Right lobe of liver (tissue), 6 donors: ENCODE results near the gene SAMD8. TPM values are rescaled to one million over a fixed set of nuclear protein-coding genes. Genes with fewer than 3 reads are reported as not detected.
A peak's percentile ranks its signal among the peaks of the same experiment; 100 is the strongest.

Experiments used
- ATAC-seq, 4 donors: fragments of 200-7000 bp; cut with Tn5 transposase; one replicate each; pipeline ENCODE4 v1.9.1; 2020; ENCODE audit warnings: mild to moderate bottlenecking in 4 of 4, moderate library complexity in 4 of 4
- DNase-seq, 3 donors: peaks; one replicate each; pipeline ENCODE4 v3.0.0-alpha.2; 2020
- H3K27ac ChIP-seq, 3 donors: fragments of 200-600 bp; one replicate each; pipeline ENCODE4 v1.8.0; 2022
- H3K27me3 ChIP-seq, 2 donors: fragments of 200-600 bp; one replicate each; pipeline ENCODE4 v1.8.0; 2022
- H3K36me3 ChIP-seq, 4 donors: fragments of 200-600 bp; sonication (generic) in 1 of 4; one replicate each; pipeline versions ENCODE4 v1.5.1 to v1.8.0; 2017 to 2022; ENCODE audit warnings: control low read depth in 1 of 4
- H3K4me1 ChIP-seq, 4 donors: fragments of 200-600 bp; sonication (generic) in 1 of 4; one replicate each; pipeline versions ENCODE4 v1.5.1 to v1.8.0; 2017 to 2022; ENCODE audit warnings: control low read depth in 1 of 4
- H3K4me3 ChIP-seq, 3 donors: fragments of 200-600 bp; one replicate each; pipeline ENCODE4 v1.8.0; 2022
- H3K9me3 ChIP-seq, 4 donors: fragments of 200-600 bp; sonication (generic) in 1 of 4; one replicate each; pipeline versions ENCODE4 v1.5.1 to v1.8.0; 2017 to 2022; ENCODE audit warnings: control low read depth in 1 of 4
- POLR2A ChIP-seq: fragments of 450-650 bp; IDR thresholded peaks from one replicate; pipeline ENCODE4 v1.6.1; 2017; ENCODE audit warnings: antibody characterized with exemption, mild to moderate bottlenecking
- WGBS: methylation state at CpG from one replicate; pipeline ENCODE4 v1.1.6; 2018; ENCODE audit warnings: low coverage, low lambda C conversion rate; ENCODE audit not compliant: insufficient coverage; ENCODE audit errors: missing lambda C conversion rate; 5-methylcytosine and 5-hydroxymethylcytosine counted together
- intact Hi-C, 2 donors: fragments of 100-400 bp; cut with DNase I; formaldehyde crosslinking; loops; one replicate each; pipeline versions ENCODE4 v1.11.2 to v1.14.1; 2022
- total RNA-seq, 6 experiments: library from RNA; depleted of rRNA in 2 of 6; stranded (reverse); fragments of >200 nt in 2 of 6; fragmentation: NEBNext Ultra II Directional in 3 of 6; extraction: Animal tissue kit (Norgen Biotek cat#: 25700) in 3 of 6; gene quantifications; one replicate each; pipeline versions ENCODE4 v1.1.0 to v1.2.4, GENCODE V29; 2016 to 2023
- TF ChIP-seq, protein P1 (sequence below), 4 donors: fragments of 200-600 bp in 3 of 4; fragments of 450-650 bp in 1 of 4; IDR thresholded peaks; one replicate each; pipeline versions ENCODE4 v1.5.1 to v1.8.0; 2016 to 2022; ENCODE audit warnings: antibody characterized with exemption in 4 of 4, mild to moderate bottlenecking in 2 of 4
- donor health status: DM: no; HTN: yes; CAD: no.
- donor health status: DM: no; HTN: no; CAD: no.
- donor health status: DM: no; HTN: no; CAD: no.
- donor health status: DM: no; HTN: yes; CAD: no.
- donor health status: DM: no; HTN: yes; CAD: no.

Gene SAMD8
- total RNA-seq, 6 experiments from 2014 or later, result 5.7 to 13.2 (median 9.3) TPM

DNA sequence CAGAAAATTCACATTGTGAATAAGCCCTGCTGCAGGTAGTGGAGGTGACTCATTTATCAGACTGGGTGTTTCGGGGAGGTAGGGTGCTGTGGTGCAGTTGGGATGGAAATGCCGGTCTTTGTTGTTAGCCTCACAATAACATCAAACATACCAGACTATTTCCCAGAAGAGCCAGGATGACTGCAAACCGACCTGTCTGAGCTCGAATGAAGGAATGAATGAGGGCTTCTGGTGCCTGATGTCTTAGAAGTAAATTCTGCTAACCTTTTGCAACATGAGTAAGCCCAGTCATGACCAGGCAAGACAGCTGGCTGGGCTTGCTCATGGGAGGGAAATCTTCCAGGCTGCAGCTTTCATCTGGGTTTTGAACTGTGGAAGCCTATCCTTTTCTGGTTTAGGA, 96.7 kb downstream of the SAMD8 start:
- Histone ChIP-seq H3K9me3 (no peaks in the 10 kb centered on the region), H3K27me3 (no peaks in the 10 kb centered on the region), H3K4me1 (peaks cover 0 to 16% (median 5%) of the 10 kb centered on the region in 4 donors), H3K4me3 (no peak overlapping the region), H3K36me3 (peaks cover 0 to 11% (median 2%) of the 10 kb centered on the region in 4 donors), H3K27ac (no peak overlapping the region)
- 82% methylated on average over 3 of the region's 4 CpGs for WGBS
- TF ChIP-seq, protein P1, sequence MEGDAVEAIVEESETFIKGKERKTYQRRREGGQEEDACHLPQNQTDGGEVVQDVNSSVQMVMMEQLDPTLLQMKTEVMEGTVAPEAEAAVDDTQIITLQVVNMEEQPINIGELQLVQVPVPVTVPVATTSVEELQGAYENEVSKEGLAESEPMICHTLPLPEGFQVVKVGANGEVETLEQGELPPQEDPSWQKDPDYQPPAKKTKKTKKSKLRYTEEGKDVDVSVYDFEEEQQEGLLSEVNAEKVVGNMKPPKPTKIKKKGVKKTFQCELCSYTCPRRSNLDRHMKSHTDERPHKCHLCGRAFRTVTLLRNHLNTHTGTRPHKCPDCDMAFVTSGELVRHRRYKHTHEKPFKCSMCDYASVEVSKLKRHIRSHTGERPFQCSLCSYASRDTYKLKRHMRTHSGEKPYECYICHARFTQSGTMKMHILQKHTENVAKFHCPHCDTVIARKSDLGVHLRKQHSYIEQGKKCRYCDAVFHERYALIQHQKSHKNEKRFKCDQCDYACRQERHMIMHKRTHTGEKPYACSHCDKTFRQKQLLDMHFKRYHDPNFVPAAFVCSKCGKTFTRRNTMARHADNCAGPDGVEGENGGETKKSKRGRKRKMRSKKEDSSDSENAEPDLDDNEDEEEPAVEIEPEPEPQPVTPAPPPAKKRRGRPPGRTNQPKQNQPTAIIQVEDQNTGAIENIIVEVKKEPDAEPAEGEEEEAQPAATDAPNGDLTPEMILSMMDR (IDR thresholded peaks at IDR 0.05), result no peak
- no peak for TF ChIP-seq POLR2A
- ATAC-seq, result no peak
- intact Hi-C loops, result no loop called here
- no peak for DNase-seq

DNA sequence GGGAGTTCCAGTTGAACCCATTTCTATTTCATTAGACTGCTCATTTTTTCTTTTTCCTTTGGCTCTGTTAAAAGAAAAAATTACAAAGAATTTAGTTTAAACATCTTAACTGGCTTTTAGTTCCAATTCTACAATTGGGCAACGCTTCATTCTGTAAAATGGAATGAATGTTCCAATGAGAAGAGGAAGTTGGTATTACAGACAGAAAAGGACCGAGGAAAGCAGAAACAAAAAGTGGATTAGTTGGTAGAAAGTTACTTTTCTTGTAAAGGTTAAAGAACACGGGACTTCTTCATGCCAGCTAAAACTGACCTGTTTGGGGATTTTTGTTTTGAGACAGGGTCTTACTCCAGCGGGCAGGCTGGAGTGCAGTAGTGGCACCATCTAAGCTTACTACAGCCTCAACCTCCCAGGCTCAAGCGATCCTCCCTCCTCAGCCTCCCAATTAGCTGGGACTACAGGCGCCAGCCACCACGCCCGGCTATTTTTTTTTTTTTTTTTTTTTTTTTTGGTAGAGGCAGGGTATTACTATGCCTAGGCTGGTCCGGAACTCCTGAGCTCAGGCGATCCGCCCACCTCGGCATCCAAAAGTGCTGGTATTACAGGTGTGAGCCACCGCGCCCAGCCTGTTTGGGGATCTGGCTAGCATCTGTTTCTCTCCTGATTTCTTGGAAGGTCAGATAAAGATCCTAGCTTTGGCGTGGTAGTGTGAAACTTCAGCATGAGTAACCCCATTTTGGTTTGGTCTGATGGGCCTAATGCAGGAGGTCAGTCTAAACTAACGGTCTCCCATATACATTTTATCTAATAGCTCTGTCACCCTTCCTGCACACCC, 97.8 kb downstream of the SAMD8 start:
- Histone ChIP-seq H3K36me3 (peaks cover 0 to 22% (median 6%) of the 10 kb centered on the region in 4 donors), H3K9me3 (no peaks in the 10 kb centered on the region), H3K27ac (peak overlapping the region; percentile 95 to 98 (median 98)), H3K4me1 (peaks cover 0 to 16% (median 5%) of the 10 kb centered on the region in 4 donors), H3K4me3 (peak overlapping the region; percentile 98 to 99 (median 99)), H3K27me3 (no peaks in the 10 kb centered on the region)
- no peak for ATAC-seq
- intact Hi-C loops, result no loop called here
- no peak for DNase-seq
- TF ChIP-seq, protein P1 (IDR thresholded peaks at IDR 0.05), result no peak
- no peak for TF ChIP-seq POLR2A
- 67% methylated on average over 9 of the region's 16 CpGs for WGBS

DNA sequence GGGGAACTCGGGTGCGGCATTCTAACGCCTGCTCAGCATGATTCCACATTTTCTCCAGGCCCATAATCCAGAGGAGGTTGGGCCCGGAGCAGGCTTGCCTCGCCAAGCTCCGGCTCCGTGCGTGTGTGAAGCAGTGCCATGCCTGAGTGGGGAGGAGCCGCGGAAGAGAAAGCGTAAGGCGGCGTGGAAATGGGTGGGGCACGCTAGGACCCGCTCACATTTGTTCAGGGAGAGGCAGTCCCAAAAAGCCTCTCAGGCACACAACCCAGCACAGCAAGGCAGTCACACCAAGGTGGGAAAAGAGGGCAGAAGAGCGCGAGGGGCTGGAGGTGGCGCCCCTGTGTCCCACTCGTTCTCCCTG, 98.4 kb downstream of the SAMD8 start:
- H3K27me3 ChIP-seq, result no peaks in the 10 kb centered on the region
- peak overlapping the region; percentile 98 to 99 (median 99) for H3K4me3 ChIP-seq
- H3K27ac ChIP-seq, result peak overlapping the region; percentile 95 to 98 (median 98)
- DNase-seq, result peak; percentile 76 to 80 (median 76)
- peaks cover 0 to 28% (median 9%) of the 10 kb centered on the region in 4 donors for H3K36me3 ChIP-seq
- WGBS, result under 1% methylated on average over 12 of the region's 19 CpGs
- peak; percentile 71 to 82 (median 74) for ATAC-seq
- peaks cover 0 to 16% (median 5%) of the 10 kb centered on the region in 4 donors for H3K4me1 ChIP-seq
- H3K9me3 ChIP-seq, result no peaks in the 10 kb centered on the region
- TF ChIP-seq POLR2A, result no peak
- TF ChIP-seq, protein P1 (IDR thresholded peaks at IDR 0.05), result no peak
- intact Hi-C loops, result no loop called here

DNA sequence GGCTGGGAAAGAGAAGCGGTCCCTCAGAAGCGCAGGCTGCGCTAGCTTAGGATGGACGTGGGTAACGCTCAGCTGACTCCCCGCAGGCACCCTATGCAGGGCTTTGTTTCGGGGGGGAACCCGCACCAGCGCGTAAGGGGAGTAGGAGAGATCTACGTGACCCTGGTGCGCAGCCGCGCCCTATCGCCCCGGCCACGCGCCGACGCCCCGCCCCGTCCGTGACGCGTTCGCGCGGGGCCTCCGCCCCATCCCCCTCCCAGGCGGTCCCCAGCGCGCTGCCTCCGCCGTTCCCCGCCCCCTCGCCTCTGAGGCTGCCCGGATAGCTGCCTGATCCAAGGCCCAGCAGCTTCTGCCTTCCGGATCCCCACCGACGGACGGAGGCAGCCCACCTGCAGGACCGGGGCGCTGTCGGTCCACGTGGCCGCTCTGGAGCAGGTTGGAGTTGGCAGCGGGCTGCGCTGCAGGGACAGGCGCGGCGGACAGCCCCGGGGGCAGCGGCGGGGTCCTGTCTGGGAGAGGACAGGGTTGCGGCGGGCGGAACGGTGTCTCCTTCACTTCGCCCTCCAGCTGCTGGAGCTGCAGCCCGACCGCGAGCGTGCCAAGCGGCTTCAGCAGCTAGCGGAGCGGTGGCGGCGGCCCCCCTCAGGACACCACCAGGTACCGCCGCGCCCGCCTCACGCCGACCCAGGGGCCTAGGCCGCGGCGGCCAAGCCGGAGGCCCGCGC, 99.0 kb downstream of the SAMD8 start, which contains the start of gene VDAC2:
Gene VDAC2, plus strand, starts transcription at position 515 of the 725 bp plus-strand sequence. CDS start 363 bp downstream, outside the sequence.
- Histone ChIP-seq H3K9me3 (no peaks in the 10 kb centered on the region), H3K27ac (peak within 1 kb of the TSS; percentile 95 to 98 (median 98)), H3K27me3 (no peaks in the 10 kb centered on the region), H3K4me1 (peaks cover 0 to 16% (median 5%) of the 10 kb centered on the region in 4 donors), H3K36me3 (peaks cover 0 to 34% (median 12%) of the 10 kb centered on the region in 4 donors), H3K4me3 (peak within 1 kb of the TSS; percentile 98 to 99 (median 99))
- ATAC-seq (peak; percentile 95 to 98 (median 96)), DNase-seq (peak; percentile 93 to 94 (median 93))
- intact Hi-C loops, result no loop called here
- TF ChIP-seq POLR2A, result peak; percentile 92
- TF ChIP-seq, protein P1 (IDR thresholded peaks at IDR 0.05), result no peak
- WGBS, result 0% methylated on average over 10 of the region's 80 CpGs
